ENCODE measurements around the gene RIT2. TPM values are rescaled to one million over a fixed set of nuclear protein-coding genes. Genes with fewer than 3 reads are reported as not detected.

Gene RIT2
- polyA plus RNA-seq, 1 donor from 2014 or later, result 1.1 TPM

- Histone ChIP-seq H3K9me2 (ENCODE audit: insufficient read depth, low read length) (no peaks in the 10 kb centered on the region), H3K36me3 (ENCODE audit: insufficient read depth, low read length) (no peaks in the 10 kb centered on the region), H3K27ac (ENCODE audit: low read length) (no peak overlapping the region), H3K9ac (ENCODE audit: low read length) (no peak overlapping the region), H4K20me1 (ENCODE audit: insufficient read depth) (no peaks in the 10 kb centered on the region), H3F3A (ENCODE audit: insufficient read depth, low read length, poor library complexity, severe bottlenecking) (no peaks in the 10 kb centered on the region), H3K27me3 (ENCODE audit: insufficient read depth, low read depth, low read length) (no peaks in the 10 kb centered on the region), H3K4me2 (ENCODE audit: low read length) (no peak overlapping the region), H3K9me3 (ENCODE audit: low read length) (no peaks in the 10 kb centered on the region), H3K4me3 (ENCODE audit: low read length) (no peak overlapping the region), H3K79me2 (replicated peaks; ENCODE audit: insufficient read depth, low read length) (no peaks in the 10 kb centered on the region), H2AFZ (ENCODE audit: low read depth, low read length) (no peak overlapping the region)
- TF ChIP-seq CTCF (IDR thresholded peaks at IDR 0.05; ENCODE audit: poor library complexity, severe bottlenecking), result no peak
Measured at GRCh38 chr18:42854558-42854957, 260.9 kb downstream of the RIT2 start.

GRCh38 chr18:42850174-42851083 lies 265.1 kb downstream of the RIT2 start:
- no peak overlapping the region for H3K4me2 ChIP-seq (ENCODE audit: low read length)
- H4K20me1 ChIP-seq (ENCODE audit: insufficient read depth), result no peaks in the 10 kb centered on the region
- H3K36me3 ChIP-seq (ENCODE audit: insufficient read depth, low read length), result no peaks in the 10 kb centered on the region
- no peak overlapping the region for H2AFZ ChIP-seq (ENCODE audit: low read depth, low read length)
- H3F3A ChIP-seq (ENCODE audit: insufficient read depth, low read length, poor library complexity, severe bottlenecking), result no peaks in the 10 kb centered on the region
- H3K9ac ChIP-seq (ENCODE audit: low read length), result no peak overlapping the region
- no peaks in the 10 kb centered on the region for H3K9me3 ChIP-seq (ENCODE audit: low read length)
- H3K27ac ChIP-seq (ENCODE audit: low read length), result no peak overlapping the region
- no peak overlapping the region for H3K4me3 ChIP-seq (ENCODE audit: low read length)
- no peak for TF ChIP-seq EP300 (conservative IDR thresholded peaks at IDR 0.05; ENCODE audit: poor library complexity, severe bottlenecking)
- TF ChIP-seq MXI1 (conservative IDR thresholded peaks at IDR 0.05; ENCODE audit: poor library complexity, severe bottlenecking), result no peak
- no peak for TF ChIP-seq SMC3 (conservative IDR thresholded peaks at IDR 0.05; ENCODE audit: poor library complexity)
- TF ChIP-seq EZH2 (IDR thresholded peaks at IDR 0.05; ENCODE audit: borderline replicate concordance, insufficient read depth, low read length, poor library complexity, severe bottlenecking), result no peak
- TF ChIP-seq RAD21 (conservative IDR thresholded peaks at IDR 0.05), result no peak
- no peaks in the 10 kb centered on the region for H3K27me3 ChIP-seq (ENCODE audit: insufficient read depth, low read depth, low read length)
- H3K9me2 ChIP-seq (ENCODE audit: insufficient read depth, low read length), result no peaks in the 10 kb centered on the region
- no peaks in the 10 kb centered on the region for H3K79me2 ChIP-seq (replicated peaks; ENCODE audit: insufficient read depth, low read length)

GRCh38 chr18:42839408-42839807 lies 276.1 kb downstream of the RIT2 start:
- no peak overlapping the region for H3K9ac ChIP-seq (ENCODE audit: low read length)
- no peak overlapping the region for H2AFZ ChIP-seq (ENCODE audit: low read depth, low read length)
- no peak overlapping the region for H3K27ac ChIP-seq (ENCODE audit: low read length)
- H3K9me2 ChIP-seq (ENCODE audit: insufficient read depth, low read length), result no peaks in the 10 kb centered on the region
- H3K27me3 ChIP-seq (ENCODE audit: insufficient read depth, low read depth, low read length), result no peaks in the 10 kb centered on the region
- H3K9me3 ChIP-seq (ENCODE audit: low read length), result no peaks in the 10 kb centered on the region
- no peak overlapping the region for H3K4me3 ChIP-seq (ENCODE audit: low read length)
- H3K36me3 ChIP-seq (ENCODE audit: insufficient read depth, low read length), result no peaks in the 10 kb centered on the region
- H3F3A ChIP-seq (ENCODE audit: insufficient read depth, low read length, poor library complexity, severe bottlenecking), result no peaks in the 10 kb centered on the region
- no peaks in the 10 kb centered on the region for H3K79me2 ChIP-seq (replicated peaks; ENCODE audit: insufficient read depth, low read length)
- no peak overlapping the region for H3K4me2 ChIP-seq (ENCODE audit: low read length)
- TF ChIP-seq POLR2AphosphoS5 (IDR thresholded peaks at IDR 0.05) (no peak), MXI1 (conservative IDR thresholded peaks at IDR 0.05; ENCODE audit: poor library complexity, severe bottlenecking) (no peak), RAD21 (conservative IDR thresholded peaks at IDR 0.05) (no peak), SMC3 (conservative IDR thresholded peaks at IDR 0.05; ENCODE audit: poor library complexity) (no peak), TAF1 (IDR thresholded peaks at IDR 0.05; ENCODE audit: low read depth) (no peak), CTCF (IDR thresholded peaks at IDR 0.05; ENCODE audit: poor library complexity, severe bottlenecking) (no peak), EP300 (conservative IDR thresholded peaks at IDR 0.05; ENCODE audit: poor library complexity, severe bottlenecking) (no peak), EZH2 (IDR thresholded peaks at IDR 0.05; ENCODE audit: borderline replicate concordance, insufficient read depth, low read length, poor library complexity, severe bottlenecking) (no peak)
- TF ChIP-seq, protein P1, sequence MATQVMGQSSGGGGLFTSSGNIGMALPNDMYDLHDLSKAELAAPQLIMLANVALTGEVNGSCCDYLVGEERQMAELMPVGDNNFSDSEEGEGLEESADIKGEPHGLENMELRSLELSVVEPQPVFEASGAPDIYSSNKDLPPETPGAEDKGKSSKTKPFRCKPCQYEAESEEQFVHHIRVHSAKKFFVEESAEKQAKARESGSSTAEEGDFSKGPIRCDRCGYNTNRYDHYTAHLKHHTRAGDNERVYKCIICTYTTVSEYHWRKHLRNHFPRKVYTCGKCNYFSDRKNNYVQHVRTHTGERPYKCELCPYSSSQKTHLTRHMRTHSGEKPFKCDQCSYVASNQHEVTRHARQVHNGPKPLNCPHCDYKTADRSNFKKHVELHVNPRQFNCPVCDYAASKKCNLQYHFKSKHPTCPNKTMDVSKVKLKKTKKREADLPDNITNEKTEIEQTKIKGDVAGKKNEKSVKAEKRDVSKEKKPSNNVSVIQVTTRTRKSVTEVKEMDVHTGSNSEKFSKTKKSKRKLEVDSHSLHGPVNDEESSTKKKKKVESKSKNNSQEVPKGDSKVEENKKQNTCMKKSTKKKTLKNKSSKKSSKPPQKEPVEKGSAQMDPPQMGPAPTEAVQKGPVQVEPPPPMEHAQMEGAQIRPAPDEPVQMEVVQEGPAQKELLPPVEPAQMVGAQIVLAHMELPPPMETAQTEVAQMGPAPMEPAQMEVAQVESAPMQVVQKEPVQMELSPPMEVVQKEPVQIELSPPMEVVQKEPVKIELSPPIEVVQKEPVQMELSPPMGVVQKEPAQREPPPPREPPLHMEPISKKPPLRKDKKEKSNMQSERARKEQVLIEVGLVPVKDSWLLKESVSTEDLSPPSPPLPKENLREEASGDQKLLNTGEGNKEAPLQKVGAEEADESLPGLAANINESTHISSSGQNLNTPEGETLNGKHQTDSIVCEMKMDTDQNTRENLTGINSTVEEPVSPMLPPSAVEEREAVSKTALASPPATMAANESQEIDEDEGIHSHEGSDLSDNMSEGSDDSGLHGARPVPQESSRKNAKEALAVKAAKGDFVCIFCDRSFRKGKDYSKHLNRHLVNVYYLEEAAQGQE (IDR thresholded peaks at IDR 0.05; ENCODE audit: borderline replicate concordance), result no peak
- no peaks in the 10 kb centered on the region for H4K20me1 ChIP-seq (ENCODE audit: insufficient read depth)
